Panc1 (cell line): ENCODE results near the gene SCN7A.

ENCODE experiments used
- CTCF ChIP-seq: fragments of 450-650 bp; IDR thresholded peaks from 2 replicates; pipeline ENCODE4 v1.5.1; 2017; ENCODE audit warnings: mild to moderate bottlenecking
- POLR2AphosphoS5 ChIP-seq: IDR thresholded peaks from 2 replicates; pipeline ENCODE4 v1.6.1; 2012; ENCODE audit warnings: mild to moderate bottlenecking, low read depth, low read length, moderate library complexity
- REST ChIP-seq, 2 experiments: IDR thresholded peaks; 2 replicates each; pipeline ENCODE4 v1.6.1; 2011 to 2012; ENCODE audit warnings: low read depth in 2 of 2, control low read depth in 1 of 2, low read length in 1 of 2, mild to moderate bottlenecking in 1 of 2, moderate library complexity in 1 of 2; ENCODE audit not compliant: insufficient read depth in 1 of 2
- TCF7L2 ChIP-seq: IDR thresholded peaks from 2 replicates; pipeline ENCODE4 v1.6.1; 2011; ENCODE audit warnings: mild to moderate bottlenecking, low read depth, low read length, inconsistent platforms

GRCh38 chr2:166458674-166459073 is 35.4 kb downstream of the SCN7A start:
- TF ChIP-seq CTCF (no peak), POLR2AphosphoS5 (no peak), REST (IDR thresholded peaks at IDR 0.05; ENCODE audit: insufficient read depth in 1 of 2, low read depth in 2 of 2, low read length in 1 of 2) (no peak), TCF7L2 (no peak)
